ENCODE results near the gene TBC1D24.

The TBC1D24 gene

DNA sequence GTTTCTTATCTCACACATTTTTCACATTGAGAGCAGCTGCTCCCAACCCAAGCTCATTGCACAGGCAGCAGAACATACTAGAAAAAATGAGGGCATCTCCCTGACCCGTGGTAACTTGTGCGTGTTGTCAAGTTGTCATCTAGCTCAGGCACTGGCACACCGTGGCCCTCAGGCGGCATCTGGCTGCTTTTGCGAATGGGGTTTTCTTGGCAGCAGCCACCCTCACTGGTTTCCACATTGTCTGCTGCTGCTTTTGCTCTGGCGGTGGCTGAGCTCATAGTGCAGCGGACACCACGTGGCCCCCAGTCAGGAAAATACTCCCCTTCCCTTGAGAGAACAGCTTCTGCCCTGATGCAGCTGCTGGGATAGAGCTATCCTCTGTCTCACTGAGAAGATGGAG lies 24.4 kb upstream of the TBC1D24 start:
- no peak overlapping the region for H3K4me3 ChIP-seq (ENCODE audit: low read depth, low read length)
- TF ChIP-seq, protein P1, sequence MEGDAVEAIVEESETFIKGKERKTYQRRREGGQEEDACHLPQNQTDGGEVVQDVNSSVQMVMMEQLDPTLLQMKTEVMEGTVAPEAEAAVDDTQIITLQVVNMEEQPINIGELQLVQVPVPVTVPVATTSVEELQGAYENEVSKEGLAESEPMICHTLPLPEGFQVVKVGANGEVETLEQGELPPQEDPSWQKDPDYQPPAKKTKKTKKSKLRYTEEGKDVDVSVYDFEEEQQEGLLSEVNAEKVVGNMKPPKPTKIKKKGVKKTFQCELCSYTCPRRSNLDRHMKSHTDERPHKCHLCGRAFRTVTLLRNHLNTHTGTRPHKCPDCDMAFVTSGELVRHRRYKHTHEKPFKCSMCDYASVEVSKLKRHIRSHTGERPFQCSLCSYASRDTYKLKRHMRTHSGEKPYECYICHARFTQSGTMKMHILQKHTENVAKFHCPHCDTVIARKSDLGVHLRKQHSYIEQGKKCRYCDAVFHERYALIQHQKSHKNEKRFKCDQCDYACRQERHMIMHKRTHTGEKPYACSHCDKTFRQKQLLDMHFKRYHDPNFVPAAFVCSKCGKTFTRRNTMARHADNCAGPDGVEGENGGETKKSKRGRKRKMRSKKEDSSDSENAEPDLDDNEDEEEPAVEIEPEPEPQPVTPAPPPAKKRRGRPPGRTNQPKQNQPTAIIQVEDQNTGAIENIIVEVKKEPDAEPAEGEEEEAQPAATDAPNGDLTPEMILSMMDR (IDR thresholded peaks at IDR 0.05; ENCODE audit: low read depth, low read length) = no peak
- in situ Hi-C loops (cut with HindIII; ENCODE audit: low sequenced_read_pairs) = no loop called here
- no peak for DNase-seq (ENCODE audit: low read depth, low spot score)

GRCh38 chr16:2450975-2451381 lies 23.9 kb upstream of the TBC1D24 start:
- in situ Hi-C loops (cut with HindIII; ENCODE audit: low sequenced_read_pairs) = no loop called here

DNA sequence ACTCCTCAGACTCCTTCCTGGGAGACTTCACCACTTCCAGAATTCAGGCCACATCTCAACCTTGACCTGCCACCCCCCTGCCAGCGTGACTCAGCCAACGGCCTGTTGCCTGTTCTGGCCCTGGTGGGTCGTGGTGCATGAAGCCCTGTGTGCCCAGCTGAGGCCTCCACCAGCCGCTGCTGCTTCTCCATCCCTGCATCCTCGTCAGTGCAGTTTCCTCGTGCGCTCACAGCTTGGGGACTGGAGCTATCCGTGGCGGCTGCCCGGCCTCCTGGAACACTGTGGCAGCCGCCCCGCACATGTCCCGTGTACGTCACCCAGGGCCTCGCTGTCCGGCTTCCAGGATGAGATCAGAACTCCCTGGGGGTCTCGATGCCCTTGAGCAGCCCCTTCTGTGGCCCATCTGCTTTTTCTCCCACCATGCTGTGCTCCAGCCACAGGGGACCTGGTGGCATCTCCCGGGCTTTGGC lies 23.0 kb upstream of the TBC1D24 start:
- TF ChIP-seq, protein P1 (IDR thresholded peaks at IDR 0.05; ENCODE audit: low read depth, low read length) = no peak
- no peak for DNase-seq (ENCODE audit: low read depth, low spot score)
- no peak overlapping the region for H3K4me3 ChIP-seq (ENCODE audit: low read depth, low read length)
- in situ Hi-C loops (cut with HindIII; ENCODE audit: low sequenced_read_pairs) = no loop called here

More at GRCh38 chr16:2450975-2451381, 23.9 kb upstream of the TBC1D24 start:
- DNase-seq (ENCODE audit: low read depth, low spot score) = no peak
- TF ChIP-seq, protein P1 (IDR thresholded peaks at IDR 0.05; ENCODE audit: low read depth, low read length) = no peak
- no peak overlapping the region for H3K4me3 ChIP-seq (ENCODE audit: low read depth, low read length)

GRCh38 chr16:2452650-2453049 lies 22.3 kb upstream of the TBC1D24 start:
- DNase-seq (ENCODE audit: low read depth, low spot score) = no peak
- H3K4me3 ChIP-seq (ENCODE audit: low read depth, low read length) = no peak overlapping the region
- TF ChIP-seq, protein P1 (IDR thresholded peaks at IDR 0.05; ENCODE audit: low read depth, low read length) = no peak
- in situ Hi-C loops (cut with HindIII; ENCODE audit: low sequenced_read_pairs) = no loop called here

DNA sequence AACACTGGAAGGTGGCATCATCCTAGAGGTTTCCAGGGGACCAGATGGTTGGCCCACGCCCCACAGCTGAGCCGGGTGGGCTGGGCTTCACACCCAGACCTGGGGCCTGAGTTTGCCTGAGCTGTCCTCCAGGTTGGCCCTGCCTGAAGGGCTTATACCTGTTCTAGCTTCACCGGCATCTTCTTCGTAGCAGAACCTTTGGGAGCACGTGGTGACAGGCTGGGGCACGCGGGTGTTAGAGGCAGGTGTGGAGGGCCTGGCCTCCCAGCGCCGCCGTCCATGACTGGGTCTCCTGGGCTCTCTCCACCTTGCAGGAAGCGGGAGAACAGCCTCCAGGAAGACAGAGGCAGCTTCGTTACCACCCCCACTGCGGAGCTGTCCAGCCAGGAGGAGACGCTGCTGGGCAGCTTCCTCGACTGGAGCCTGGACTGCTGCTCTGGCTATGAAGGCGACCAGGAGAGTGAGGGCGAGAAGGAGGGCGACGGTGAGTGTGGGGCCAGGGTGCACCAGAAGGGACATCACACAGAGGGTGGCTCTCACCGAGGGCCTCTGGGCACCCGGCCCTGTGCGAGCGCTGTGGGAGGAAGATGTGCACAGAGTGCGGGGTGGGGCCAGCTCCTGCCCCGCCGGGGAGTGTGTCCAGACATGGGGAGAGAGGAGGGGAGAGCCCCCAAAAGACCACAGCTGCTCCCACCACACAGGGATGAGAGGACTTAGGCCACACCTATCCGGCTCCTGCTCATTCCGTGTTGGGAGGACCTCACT lies 19.7 kb upstream of the TBC1D24 start:
- no peak overlapping the region for H3K4me3 ChIP-seq (ENCODE audit: low read depth, low read length)
- in situ Hi-C loops (cut with HindIII; ENCODE audit: low sequenced_read_pairs) = no loop called here
- TF ChIP-seq, protein P1 (IDR thresholded peaks at IDR 0.05; ENCODE audit: low read depth, low read length) = no peak
- DNase-seq (ENCODE audit: low read depth, low spot score) = no peak

GRCh38 chr16:2456551-2457153 lies 18.3 kb upstream of the TBC1D24 start:
- no peak overlapping the region for H3K4me3 ChIP-seq (ENCODE audit: low read depth, low read length)
- in situ Hi-C loops (cut with HindIII; ENCODE audit: low sequenced_read_pairs) = no loop called here
- DNase-seq (ENCODE audit: low read depth, low spot score) = no peak
- TF ChIP-seq, protein P1 (IDR thresholded peaks at IDR 0.05; ENCODE audit: low read depth, low read length) = no peak

Data from astrocyte of the spinal cord (primary cell).